Activated CD4-positive, alpha-beta T cell treated with anti-CD3 and anti-CD28 coated beads, Interleukin-2, amount 50 U/mL, for 24 hours (primary cell): ENCODE measurements around the gene GNG2.

Experiments
- DNase-seq, 2 donors: peaks; one replicate each; pipeline ENCODE4 v3.0.0-alpha.2; 2020; ENCODE audit warnings: low read depth in 1 of 2, low spot score in 1 of 2

The GNG2 gene

DNA sequence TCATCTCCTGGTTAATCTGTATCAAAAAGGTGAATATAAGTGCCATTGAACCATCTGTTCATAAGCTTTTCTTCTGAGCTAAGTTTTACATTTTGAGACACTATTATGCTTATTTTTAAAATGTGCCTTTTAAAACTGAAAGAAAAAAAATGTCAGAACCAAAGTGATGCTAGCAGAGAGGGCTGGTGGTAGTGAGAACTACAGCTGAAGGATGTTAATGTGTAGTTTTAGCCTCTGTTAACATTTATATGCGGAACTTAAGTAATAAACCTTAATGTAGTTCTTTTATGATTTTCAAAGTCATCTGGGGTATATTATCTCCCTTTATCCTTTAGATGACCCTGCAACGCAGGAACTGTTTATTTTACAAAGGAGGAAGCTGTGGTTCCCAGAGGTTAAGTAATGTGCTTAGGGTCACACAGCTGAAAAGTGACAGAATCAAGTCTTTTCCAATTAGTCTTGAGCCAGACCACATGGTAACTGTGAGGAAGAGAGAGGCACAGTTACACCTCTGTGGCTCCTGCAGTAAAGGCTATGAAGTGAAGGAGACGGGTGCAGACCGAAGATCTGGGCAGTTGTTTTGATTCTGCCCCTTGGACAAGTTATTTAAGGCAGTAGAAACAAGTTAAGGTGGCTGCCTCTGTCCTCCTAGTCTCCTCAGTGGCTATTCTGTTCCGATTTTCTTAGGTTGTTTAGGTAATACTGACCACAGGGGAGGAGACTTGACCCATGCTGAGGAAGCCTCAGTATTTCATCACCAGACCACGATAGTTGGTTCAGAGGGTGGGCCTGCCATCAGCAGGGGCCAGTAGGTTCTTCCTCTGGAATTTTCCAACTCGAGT lies 23.9 kb downstream of the GNG2 start:
- DNase-seq: no peak

- no peak for DNase-seq
Measured at GRCh38 chr14:51889851-51890250, 29.4 kb downstream of the GNG2 start.

DNA sequence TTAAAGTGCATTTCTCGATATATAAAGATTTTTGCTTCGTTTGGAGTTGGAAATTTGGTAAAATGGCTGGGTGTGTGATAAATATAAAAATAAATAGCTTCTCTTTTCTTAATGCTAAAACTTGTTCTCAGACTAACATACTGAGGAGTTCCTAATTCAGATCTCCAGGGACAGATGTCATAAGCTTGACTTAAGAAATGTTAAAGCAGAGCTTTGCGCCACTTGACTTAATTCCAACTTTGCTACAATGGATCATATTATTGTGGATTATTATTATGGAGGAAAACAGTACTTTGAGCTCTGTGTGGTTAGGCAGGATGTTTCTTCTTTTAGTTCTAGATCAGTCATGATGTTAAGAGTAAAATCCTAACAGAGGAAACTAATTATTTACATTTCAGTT lies 33.8 kb downstream of the GNG2 start:
- no peak for DNase-seq

DNA sequence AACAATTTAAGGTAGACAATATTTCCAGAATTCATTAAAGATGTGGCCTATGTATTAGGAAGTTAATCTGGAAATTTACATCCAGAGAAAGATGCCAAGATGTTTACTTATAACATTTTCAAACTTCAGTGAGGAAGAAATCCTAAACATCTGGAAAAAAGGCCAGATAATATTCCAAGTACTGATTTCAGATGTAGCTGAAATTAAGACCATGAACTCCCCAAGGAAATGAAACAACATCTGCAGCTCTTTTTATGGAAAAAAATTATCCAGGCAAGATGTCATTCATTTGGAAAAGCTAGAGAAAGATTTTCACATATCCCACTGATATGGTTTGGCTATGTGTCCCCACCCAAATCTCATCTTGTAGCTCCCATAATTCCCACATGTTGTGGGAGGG lies 35.0 kb downstream of the GNG2 start:
- no peak for DNase-seq

DNA sequence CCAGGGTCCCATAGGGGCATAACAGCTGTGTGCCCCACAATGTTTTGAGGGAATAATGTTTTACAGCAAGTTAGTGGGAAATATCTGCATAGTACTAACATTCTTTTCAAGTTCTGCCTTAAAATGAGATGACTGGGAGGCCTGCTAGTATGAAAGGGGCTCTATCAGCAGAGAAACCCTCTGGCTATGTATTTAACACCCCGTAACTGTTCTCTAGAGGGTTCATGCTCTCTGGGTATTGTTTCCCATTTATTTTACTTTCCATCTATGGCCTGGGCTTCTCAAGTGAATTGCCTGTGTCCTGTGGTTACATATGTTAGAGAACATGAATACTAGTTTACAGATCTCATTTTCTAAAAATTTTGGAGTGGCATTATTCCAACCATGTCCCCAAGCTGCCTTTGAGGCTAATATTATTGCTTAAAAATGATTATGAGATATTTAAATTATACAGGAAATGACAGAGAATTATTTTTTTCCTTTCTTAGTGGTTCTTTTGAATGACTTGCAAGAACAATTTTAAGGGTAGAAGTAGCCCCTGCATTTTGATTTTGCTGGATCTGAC lies 37.5 kb downstream of the GNG2 start:
- DNase-seq: no peak

- DNase-seq: no peak
Measured at GRCh38 chr14:51901475-51902024, 41.1 kb downstream of the GNG2 start.

DNA sequence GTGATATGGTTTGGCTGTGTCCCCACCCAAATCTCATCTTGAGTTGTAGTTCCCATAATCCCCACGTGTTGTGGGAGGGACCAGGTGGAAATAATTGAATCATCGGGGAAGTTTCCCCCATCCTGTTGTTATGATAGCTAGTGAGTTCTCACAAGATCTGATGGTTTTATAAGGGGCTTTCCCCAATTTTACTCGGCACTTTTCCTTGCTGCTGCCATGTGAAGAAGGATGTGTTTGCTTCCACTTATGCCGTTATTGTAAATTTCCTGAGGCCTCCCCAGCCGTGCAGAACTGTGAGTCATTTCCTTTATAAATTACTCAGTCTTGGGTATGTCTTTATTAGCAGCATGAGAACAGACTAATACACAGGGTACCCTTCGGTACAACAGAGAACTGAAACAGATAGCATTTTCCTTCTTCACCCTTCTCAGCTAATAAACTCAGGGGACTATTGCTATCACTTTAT lies 45.3 kb downstream of the GNG2 start:
- DNase-seq: peak; percentile 15 to 79

GRCh38 chr14:51908086-51908485 lies 47.7 kb downstream of the GNG2 start:
- DNase-seq: no peak

GRCh38 chr14:51912112-51912786 lies 51.8 kb downstream of the GNG2 start:
- DNase-seq: no peak

- DNase-seq: no peak
Measured at GRCh38 chr14:51914310-51914709, 53.9 kb downstream of the GNG2 start.

DNA sequence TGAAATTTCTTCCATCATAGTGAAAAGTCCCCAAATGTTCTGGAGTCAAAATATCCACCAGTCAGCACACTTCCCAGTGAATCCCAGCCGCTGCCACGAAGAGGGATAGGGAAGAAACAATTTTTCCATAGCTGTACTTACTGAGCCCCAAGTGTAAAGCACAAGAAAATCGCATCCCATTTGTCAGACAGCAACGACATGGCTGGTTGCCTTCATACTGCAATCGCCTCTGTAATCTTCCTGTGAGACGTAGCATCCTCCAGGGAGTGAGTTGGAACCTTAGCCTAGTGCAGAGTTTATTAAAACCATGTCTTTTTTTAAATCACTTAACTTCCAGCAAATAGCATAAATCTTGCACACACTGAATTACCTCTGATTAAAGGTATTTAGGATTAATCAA lies 56.8 kb downstream of the GNG2 start:
- no peak for DNase-seq

- DNase-seq: no peak
Measured at GRCh38 chr14:51921026-51921425, 60.6 kb downstream of the GNG2 start.

DNA sequence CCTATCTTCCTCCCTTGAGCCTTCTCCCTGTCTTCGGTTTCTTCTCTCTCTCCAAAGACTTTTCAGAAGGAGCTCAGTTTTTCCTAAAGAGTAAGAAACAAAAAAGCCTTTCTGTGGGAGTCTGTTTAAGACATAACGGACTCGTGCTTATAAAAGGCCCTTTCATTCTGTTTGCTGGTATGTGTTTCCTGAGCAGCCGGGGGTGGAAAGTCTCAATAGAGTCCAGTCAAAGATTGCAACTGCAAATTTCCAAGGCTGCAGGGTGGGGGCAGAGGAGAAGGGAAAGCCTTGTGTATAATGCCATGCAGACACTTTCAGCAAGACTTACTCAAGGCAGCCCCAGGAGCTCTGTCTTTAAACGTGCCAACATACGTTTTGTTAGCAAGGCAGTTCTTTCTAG lies 62.2 kb downstream of the GNG2 start:
- DNase-seq: no peak

DNA sequence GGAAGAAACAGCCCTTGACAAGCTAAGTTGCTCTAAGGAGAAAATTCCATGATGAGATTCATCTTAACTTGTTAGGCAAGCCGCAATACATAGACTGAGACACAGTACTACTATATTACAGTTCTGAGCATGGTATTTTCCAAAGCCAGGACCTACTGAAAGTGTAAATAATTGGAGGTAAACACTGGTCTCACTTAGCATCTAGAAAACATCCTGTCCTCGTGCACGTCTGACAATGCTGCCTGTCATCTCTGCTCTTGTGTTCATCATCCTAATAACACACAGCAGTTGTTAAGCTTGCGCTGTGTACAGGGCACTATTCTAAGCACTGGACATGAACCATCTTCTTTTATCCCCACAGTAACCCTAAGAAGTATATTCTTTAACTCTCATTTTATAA lies 64.2 kb downstream of the GNG2 start:
- no peak for DNase-seq

DNA sequence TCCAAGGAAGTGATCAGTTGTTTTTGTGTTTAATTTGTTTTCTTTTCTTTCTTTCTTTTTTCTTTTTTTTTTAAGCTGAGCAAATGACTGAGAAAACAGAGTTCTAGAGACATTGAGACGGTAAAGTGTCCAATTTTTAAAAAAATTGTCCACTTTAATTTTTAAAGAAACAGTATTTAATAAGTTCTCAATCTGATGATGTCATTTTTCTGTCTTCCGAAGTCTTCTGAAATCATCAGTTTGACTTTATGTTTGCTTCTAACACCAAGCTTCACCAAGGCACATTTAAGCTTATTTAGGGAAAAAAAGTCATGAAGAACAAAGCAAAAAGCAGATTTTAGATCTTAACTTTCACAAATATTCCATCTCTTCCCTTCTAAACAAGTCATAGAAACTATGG lies 65.6 kb downstream of the GNG2 start:
- DNase-seq: no peak

GRCh38 chr14:51926449-51926848 lies 66.0 kb downstream of the GNG2 start:
- DNase-seq: no peak

- DNase-seq: no peak
Measured at GRCh38 chr14:51928568-51928967, 68.2 kb downstream of the GNG2 start.

DNA sequence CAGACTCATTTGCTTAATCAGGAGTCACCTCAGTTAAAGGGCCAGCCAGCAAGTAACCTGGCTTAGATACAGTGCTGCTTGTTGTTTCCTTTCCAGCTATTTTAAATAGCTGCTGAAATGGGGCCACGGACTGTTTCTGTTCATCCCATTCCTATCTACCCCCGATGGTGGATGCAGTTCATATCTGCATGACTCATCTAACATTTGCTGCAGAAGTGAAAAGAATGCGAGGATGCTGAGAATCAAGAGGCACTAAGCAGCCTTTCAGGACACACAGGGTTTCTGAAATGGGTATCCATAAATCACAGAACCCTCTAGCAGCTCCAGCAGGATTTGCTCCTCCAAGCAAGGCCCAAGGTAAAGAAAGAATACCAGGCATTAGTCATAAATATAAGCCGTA lies 68.8 kb downstream of the GNG2 start:
- no peak for DNase-seq

GRCh38 chr14:51929910-51930682 lies 69.7 kb downstream of the GNG2 start:
- no peak for DNase-seq

DNA sequence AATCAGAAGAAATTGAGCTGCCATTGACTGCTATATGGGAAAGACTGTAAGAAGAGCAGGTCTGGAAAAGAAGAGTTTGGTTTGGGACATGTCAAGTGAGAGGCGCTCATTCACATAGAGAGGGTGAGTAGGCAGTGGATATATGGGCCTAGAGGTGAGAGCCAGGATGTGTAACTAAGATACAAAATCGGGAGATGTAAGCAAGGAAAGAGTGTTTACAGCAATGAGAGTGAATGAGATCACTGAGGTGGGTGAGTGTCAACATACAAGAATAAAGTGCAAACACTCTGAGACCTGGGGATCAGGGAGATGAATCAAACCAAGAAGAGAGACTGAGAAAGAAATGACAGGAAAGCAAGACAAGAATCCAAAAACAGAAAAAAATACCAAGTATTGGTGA lies 70.9 kb downstream of the GNG2 start:
- DNase-seq: no peak

DNA sequence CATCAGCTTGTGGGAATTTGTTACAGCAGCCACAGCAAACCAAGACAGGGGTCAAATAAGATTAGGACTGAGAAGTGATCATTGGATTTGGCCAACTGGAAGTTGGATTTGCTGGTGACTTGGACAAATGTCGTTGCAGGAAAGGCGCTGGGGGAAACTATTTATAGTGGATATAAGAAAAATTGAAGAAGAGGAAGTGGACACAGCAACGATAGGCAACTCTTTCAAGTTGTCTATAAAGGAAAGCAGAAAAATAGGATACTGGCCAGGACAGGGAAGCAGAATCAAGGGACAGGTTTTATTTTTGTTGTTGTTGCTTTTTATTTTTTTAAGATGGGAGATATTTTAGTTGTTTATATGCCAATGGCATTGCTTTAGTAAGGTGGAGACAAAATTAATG lies 72.8 kb downstream of the GNG2 start:
- no peak for DNase-seq
